ENCODE results near the gene SPIN1. TPM values are rescaled to one million over a fixed set of nuclear protein-coding genes. Genes with fewer than 3 reads are reported as not detected.

SPIN1 gene
- polyA plus RNA-seq, 3 donors: 161 to 185 (median 164) TPM

DNA sequence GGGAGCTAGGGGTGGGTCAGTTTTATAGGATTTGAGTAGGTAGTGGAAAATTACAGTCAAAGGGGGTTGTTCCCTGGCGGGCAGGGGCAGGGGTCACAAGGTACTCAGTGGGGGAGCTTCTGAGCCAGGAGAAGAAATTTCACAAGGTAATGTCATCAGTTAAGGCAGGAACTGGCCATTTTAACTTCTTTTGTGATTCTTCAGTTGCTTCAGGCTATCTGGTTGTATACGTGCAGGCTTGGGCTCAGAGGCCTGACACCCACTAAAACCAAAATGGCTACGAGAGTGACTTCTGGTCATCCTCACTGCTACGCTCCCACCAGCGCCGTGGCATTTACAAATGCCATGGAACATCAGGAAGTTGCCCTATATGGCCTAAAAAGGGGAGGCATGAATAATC is 126.0 kb downstream of the SPIN1 start:
- DNase-seq (ENCODE audit: extremely low read depth in 1 of 11, low read depth in 9 of 11, low spot score in 4 of 11): no peak

DNA sequence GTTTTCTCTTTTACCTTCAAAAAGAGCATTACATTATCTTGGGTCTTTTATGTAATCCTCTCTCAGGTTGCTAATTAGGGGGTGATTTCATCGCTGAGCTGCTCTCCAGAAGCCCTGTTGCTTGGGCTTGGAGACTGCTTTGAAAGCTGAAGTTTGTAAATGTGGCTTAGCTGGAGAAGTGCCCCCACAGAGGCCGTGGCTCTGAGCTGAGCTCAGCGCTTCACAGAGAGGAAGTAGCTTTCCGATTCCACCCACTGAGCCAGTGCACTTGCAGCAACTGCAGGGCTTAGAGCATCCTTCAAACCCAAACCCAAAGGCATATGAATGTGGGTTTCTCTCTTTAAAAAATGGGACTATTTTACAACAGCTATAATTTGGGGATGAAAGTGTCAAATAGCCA is 133.1 kb downstream of the SPIN1 start:
- no peak for DNase-seq (ENCODE audit: extremely low read depth in 1 of 11, low read depth in 9 of 11, low spot score in 4 of 11)

DNA sequence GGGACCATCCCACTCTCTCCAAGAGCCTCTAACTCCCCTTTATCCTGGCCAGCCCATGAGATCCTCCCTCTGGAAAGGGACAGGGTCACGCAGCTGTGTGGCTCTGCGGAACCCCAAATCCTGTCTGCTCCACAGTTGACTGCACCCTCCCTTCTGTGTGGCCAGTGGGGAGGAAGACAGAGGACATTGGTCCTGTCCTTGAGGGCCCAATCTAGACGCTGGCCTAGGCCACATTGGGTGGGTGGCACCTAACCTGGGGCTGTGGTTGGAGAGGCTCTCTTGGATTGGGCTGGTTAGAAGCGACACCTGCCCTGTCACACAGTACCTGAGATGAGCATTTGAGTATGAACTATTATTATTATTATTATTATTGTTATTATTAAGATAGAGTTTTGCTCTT is 134.1 kb downstream of the SPIN1 start:
- DNase-seq (ENCODE audit: extremely low read depth in 1 of 11, low read depth in 9 of 11, low spot score in 4 of 11): no peak

DNA sequence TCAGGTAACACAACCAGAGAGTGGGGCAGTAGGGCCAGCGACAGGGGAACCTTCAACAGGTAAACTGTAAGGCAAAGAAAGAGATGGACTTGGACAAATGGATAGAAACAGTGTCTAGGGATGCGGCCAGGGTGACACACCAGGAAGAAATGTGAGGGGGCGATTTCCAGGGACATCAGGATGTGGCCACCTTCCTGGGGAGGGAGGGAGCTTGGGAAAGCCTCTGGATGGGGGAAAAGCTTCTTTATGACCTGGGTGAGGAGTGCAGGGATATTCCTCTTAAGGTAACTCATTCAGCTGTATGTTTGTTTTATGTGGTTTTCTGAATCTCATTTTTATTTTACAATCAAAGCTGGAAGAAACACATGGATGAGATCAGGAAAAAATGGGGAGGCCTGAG is 134.8 kb downstream of the SPIN1 start:
- DNase-seq (ENCODE audit: extremely low read depth in 1 of 11, low read depth in 9 of 11, low spot score in 4 of 11): no peak

DNA sequence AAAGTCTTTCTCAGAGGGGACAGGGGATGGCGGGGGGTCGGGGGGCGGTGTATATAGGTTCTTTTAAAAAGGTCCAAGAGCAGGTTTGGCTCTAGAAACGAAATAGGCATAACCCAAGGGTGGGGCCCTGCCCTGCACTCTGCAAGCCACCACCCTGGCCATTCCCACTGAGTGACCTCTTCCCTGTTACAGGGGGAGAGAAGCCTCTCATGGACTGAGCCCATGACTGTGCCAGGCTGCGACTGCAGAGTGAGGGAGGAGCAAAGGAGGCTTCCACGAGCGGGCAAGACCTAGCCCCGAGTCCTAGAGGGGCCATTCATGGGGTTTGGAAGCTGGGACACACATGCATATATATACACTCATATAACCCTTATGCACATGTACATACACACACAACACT is 136.7 kb downstream of the SPIN1 start:
- no peak for DNase-seq (ENCODE audit: extremely low read depth in 1 of 11, low read depth in 9 of 11, low spot score in 4 of 11)

DNA sequence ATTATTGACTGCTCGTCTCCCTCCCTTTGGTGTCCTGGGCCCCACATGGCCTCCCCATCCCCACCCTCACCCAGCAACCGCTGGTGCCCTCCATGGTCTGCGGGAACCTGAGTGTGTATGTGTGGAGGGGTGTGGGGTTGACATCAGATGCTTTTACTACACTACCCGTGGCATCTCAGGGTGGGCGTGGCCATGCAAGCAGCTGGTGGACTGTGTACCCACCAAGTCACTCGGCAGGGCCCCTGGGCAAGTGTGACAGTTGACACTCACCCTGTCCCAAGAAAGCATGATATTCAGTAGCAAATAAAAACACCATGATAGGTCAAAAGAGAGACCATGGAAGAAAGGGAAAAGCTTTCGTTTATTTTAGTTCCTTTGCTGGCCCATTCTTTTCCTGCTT is 139.4 kb downstream of the SPIN1 start:
- DNase-seq (ENCODE audit: extremely low read depth in 1 of 11, low read depth in 9 of 11, low spot score in 4 of 11): no peak

Other genes with a start within 250 kb of the SPIN1 start
- under 1 TPM; 0.59 to 0.63 (median 0.61) TPM for gene SPATA31C2, start 250.0 kb upstream of the SPIN1 start, polyA plus RNA-seq (ENCODE audit: insufficient read length in 3 of 3)
- 1 to 10 TPM; 2.0 to 4.0 (median 2.2) TPM for gene NXNL2, start 146.7 kb downstream of the SPIN1 start, polyA plus RNA-seq (ENCODE audit: insufficient read length in 3 of 3)

Data from renal cortex interstitium (tissue), 11 donors.